HepG2 (cell line): ENCODE results near the gene AP1M2. TPM values are rescaled to one million over a fixed set of nuclear protein-coding genes. Genes with fewer than 3 reads are reported as not detected.

Experiments used
- AKAP8 ChIP-seq: sonication (generic); formaldehyde crosslinking; IDR thresholded peaks from 2 replicates; pipeline ENCODE4 v1.5.1; 2020; ENCODE audit warnings: mild to moderate bottlenecking, missing genetic modification reagents
- EED ChIP-seq: sonication (generic); formaldehyde crosslinking; IDR thresholded peaks from 2 replicates; pipeline ENCODE4 v1.5.0; 2020; ENCODE audit warnings: mild to moderate bottlenecking, missing genetic modification reagents
- EP300 ChIP-seq, 3 experiments: sonication (generic) in 1 of 3; formaldehyde crosslinking in 1 of 3; IDR thresholded peaks; 2 replicates each; pipeline versions ENCODE4 v1.5.1 to v1.6.1; 2011 to 2020; ENCODE audit warnings: low read depth in 2 of 3, low read length in 2 of 3, borderline replicate concordance in 1 of 3, improper control_type of control experiment in 1 of 3, mild to moderate bottlenecking in 1 of 3, missing genetic modification reagents in 1 of 3, moderate library complexity in 1 of 3
- FOSL1 ChIP-seq: sonication (generic); formaldehyde crosslinking; IDR thresholded peaks from 2 replicates; pipeline ENCODE4 v1.9.0; 2021; ENCODE audit warnings: missing genetic modification reagents, borderline replicate concordance
- KDM4B ChIP-seq: sonication (generic); formaldehyde crosslinking; IDR thresholded peaks from 2 replicates; pipeline ENCODE4 v1.4.0; 2020; ENCODE audit warnings: missing genetic modification reagents
- KLF9 ChIP-seq: IDR thresholded peaks from 2 replicates; pipeline ENCODE4 v1.6.1; 2016; ENCODE audit warnings: low read depth
- PAX8 ChIP-seq: sonication (generic); formaldehyde crosslinking; IDR thresholded peaks from 2 replicates; pipeline ENCODE4 v1.8.0; 2022; ENCODE audit warnings: mild to moderate bottlenecking, missing genetic modification reagents, borderline replicate concordance
- PLRG1 ChIP-seq: fragments of 450-650 bp; conservative IDR thresholded peaks from 2 replicates; pipeline ENCODE4 v1.6.1; 2016
- SNAI1 ChIP-seq: sonication (generic); formaldehyde crosslinking; IDR thresholded peaks from 2 replicates; pipeline ENCODE4 v1.5.0; 2020; ENCODE audit warnings: mild to moderate bottlenecking, missing genetic modification reagents, borderline replicate concordance
- ZNF136 ChIP-seq: sonication (generic); formaldehyde crosslinking; IDR thresholded peaks from 2 replicates; pipeline ENCODE4 v1.8.1; 2022; ENCODE audit warnings: low read depth, mild to moderate bottlenecking, moderate library complexity, missing genetic modification reagents
- ZNF382 ChIP-seq: sonication (generic); formaldehyde crosslinking; IDR thresholded peaks from 2 replicates; pipeline ENCODE4 v1.5.0; 2020; ENCODE audit warnings: missing genetic modification reagents, mild to moderate bottlenecking, borderline replicate concordance
- ZNF503 ChIP-seq: sonication (generic); formaldehyde crosslinking; IDR thresholded peaks from 2 replicates; pipeline ENCODE4 v1.4.0; 2020; ENCODE audit warnings: missing genetic modification reagents
- ZNF598 ChIP-seq: sonication (generic); formaldehyde crosslinking; IDR thresholded peaks from 2 replicates; pipeline ENCODE4 v1.5.1; 2020; ENCODE audit warnings: mild to moderate bottlenecking, missing genetic modification reagents, borderline replicate concordance
- ZNF75D ChIP-seq: sonication (generic); formaldehyde crosslinking; IDR thresholded peaks from 2 replicates; pipeline ENCODE4 v1.8.1; 2023; ENCODE audit warnings: missing genetic modification reagents, mild to moderate bottlenecking, borderline replicate concordance
- ZNF816 ChIP-seq: sonication (generic); formaldehyde crosslinking; IDR thresholded peaks from 2 replicates; pipeline ENCODE4 v1.8.0; 2022; ENCODE audit warnings: missing genetic modification reagents, mild to moderate bottlenecking, borderline replicate concordance
- polyA plus RNA-seq, 8 experiments: library from polyadenylated mRNA; depleted of rRNA in 3 of 8; stranded (reverse) in 7 of 8; unstranded in 1 of 8; fragments of >200 nt; fragmentation: Illumina TruSeq in 4 of 8; extraction: Trizol in 4 of 8; gene quantifications; 2 replicates each; pipeline versions ENCODE4 v1.2.1 to v1.2.3, GENCODE V29; 2011 to 2016; ENCODE audit warnings: low read depth in 4 of 8, missing spikeins in 1 of 8, mixed read lengths in 1 of 8; ENCODE audit not compliant: insufficient read depth in 1 of 8
- total RNA-seq, 5 experiments: library from RNA; depleted of rRNA; stranded (reverse); fragments of >200 nt; fragmentation: Illumina TruSeq; extraction: Trizol; gene quantifications; 2 replicates each; pipeline ENCODE4 v1.2.3, GENCODE V29; 2016; ENCODE audit warnings: low read depth in 1 of 5
- TF ChIP-seq, protein P1 (sequence below): sonication (generic); formaldehyde crosslinking; IDR thresholded peaks from 2 replicates; pipeline ENCODE4 v1.8.0; 2022; ENCODE audit warnings: missing genetic modification reagents, mild to moderate bottlenecking, borderline replicate concordance
- TF ChIP-seq, protein P2 (sequence below): sonication (generic); formaldehyde crosslinking; IDR thresholded peaks from 2 replicates; pipeline ENCODE4 v1.4.0; 2020; ENCODE audit warnings: mild to moderate bottlenecking, missing genetic modification reagents
- TF ChIP-seq, protein P3 (sequence below): sonication (generic); formaldehyde crosslinking; IDR thresholded peaks from 2 replicates; pipeline ENCODE4 v1.5.0; 2020; ENCODE audit warnings: missing genetic modification reagents, mild to moderate bottlenecking, borderline replicate concordance
- TF ChIP-seq, protein P4 (sequence below): sonication (generic); formaldehyde crosslinking; IDR thresholded peaks from 2 replicates; pipeline ENCODE4 v1.4.0; 2020; ENCODE audit warnings: missing genetic modification reagents, mild to moderate bottlenecking, borderline replicate concordance

AP1M2 gene
- total and polyA plus RNA-seq, 2 of the 13 experiments (the other 11 are each of a cell fraction or from before 2014, with no cell fraction given): 6.3 to 76.8 TPM

GRCh38 chr19:10565567-10566407 lies 21.3 kb downstream of the AP1M2 start, which contains the start of gene KRI1 (continued):
- peak; percentile 64; the same call in 1 of the 2 replicates for TF ChIP-seq ZNF816
- TF ChIP-seq ZNF136 (CRISPR knock-in tag): peak; percentile 87; the same call in 1 of the 2 replicates
- TF ChIP-seq, protein P1, sequence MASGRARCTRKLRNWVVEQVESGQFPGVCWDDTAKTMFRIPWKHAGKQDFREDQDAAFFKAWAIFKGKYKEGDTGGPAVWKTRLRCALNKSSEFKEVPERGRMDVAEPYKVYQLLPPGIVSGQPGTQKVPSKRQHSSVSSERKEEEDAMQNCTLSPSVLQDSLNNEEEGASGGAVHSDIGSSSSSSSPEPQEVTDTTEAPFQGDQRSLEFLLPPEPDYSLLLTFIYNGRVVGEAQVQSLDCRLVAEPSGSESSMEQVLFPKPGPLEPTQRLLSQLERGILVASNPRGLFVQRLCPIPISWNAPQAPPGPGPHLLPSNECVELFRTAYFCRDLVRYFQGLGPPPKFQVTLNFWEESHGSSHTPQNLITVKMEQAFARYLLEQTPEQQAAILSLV (CRISPR knock-in tag): peak; percentile 95
- no peak for TF ChIP-seq ZNF75D (CRISPR knock-in tag)
- peak; percentile 38; the same call in 1 of the 2 replicates for TF ChIP-seq ZNF503 (CRISPR knock-in tag)
- TF ChIP-seq AKAP8 (CRISPR knock-in tag): peak; percentile 84
- TF ChIP-seq, protein P2, sequence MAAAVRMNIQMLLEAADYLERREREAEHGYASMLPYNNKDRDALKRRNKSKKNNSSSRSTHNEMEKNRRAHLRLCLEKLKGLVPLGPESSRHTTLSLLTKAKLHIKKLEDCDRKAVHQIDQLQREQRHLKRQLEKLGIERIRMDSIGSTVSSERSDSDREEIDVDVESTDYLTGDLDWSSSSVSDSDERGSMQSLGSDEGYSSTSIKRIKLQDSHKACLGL (CRISPR knock-in tag): peak; percentile 97
- no peak for TF ChIP-seq ZNF382 (CRISPR knock-in tag)
- no peak for TF ChIP-seq FOSL1
- no peak for TF ChIP-seq SNAI1 (CRISPR knock-in tag)
- peak; percentile 59; the same call in 1 of the 2 replicates for TF ChIP-seq KDM4B (CRISPR knock-in tag)
- TF ChIP-seq PAX8 (CRISPR knock-in tag): no peak
- no peak for TF ChIP-seq PLRG1
- peak; percentile 79; the same call in 1 of the 2 replicates for TF ChIP-seq KLF9 (CRISPR knock-in tag)
- peak; percentile 70 for TF ChIP-seq EED (CRISPR knock-in tag)
- no peak for TF ChIP-seq EP300 (IDR thresholded peaks at IDR 0.05; ENCODE audit: low read depth in 2 of 2, low read length in 2 of 2)
- no peak; the same call in 1 of the 2 replicates for TF ChIP-seq EP300 (CRISPR knock-in tag; IDR thresholded peaks at IDR 0.05; ENCODE audit: borderline replicate concordance)
- peak; percentile 69; the same call in 1 of the 2 replicates for TF ChIP-seq ZNF598 (CRISPR knock-in tag)
- TF ChIP-seq, protein P3, sequence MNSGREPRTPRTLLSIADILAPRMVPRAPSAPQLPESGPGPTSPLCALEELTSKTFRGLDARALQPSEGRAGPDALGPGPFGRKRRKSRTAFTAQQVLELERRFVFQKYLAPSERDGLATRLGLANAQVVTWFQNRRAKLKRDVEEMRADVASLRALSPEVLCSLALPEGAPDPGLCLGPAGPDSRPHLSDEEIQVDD (CRISPR knock-in tag): peak; percentile 84; the same call in 1 of the 2 replicates
- TF ChIP-seq, protein P4, sequence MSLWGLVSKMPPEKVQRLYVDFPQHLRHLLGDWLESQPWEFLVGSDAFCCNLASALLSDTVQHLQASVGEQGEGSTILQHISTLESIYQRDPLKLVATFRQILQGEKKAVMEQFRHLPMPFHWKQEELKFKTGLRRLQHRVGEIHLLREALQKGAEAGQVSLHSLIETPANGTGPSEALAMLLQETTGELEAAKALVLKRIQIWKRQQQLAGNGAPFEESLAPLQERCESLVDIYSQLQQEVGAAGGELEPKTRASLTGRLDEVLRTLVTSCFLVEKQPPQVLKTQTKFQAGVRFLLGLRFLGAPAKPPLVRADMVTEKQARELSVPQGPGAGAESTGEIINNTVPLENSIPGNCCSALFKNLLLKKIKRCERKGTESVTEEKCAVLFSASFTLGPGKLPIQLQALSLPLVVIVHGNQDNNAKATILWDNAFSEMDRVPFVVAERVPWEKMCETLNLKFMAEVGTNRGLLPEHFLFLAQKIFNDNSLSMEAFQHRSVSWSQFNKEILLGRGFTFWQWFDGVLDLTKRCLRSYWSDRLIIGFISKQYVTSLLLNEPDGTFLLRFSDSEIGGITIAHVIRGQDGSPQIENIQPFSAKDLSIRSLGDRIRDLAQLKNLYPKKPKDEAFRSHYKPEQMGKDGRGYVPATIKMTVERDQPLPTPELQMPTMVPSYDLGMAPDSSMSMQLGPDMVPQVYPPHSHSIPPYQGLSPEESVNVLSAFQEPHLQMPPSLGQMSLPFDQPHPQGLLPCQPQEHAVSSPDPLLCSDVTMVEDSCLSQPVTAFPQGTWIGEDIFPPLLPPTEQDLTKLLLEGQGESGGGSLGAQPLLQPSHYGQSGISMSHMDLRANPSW (CRISPR knock-in tag): no peak
